Neural cell (in vitro differentiated cells): ENCODE data around the gene RLN3.

Experiments used
- EP300 ChIP-seq: fragments of 450-650 bp; conservative IDR thresholded peaks from 2 replicates; pipeline ENCODE4 v1.6.1; 2014; ENCODE audit warnings: antibody characterized with exemption, mild to moderate bottlenecking, moderate library complexity; ENCODE audit not compliant: poor library complexity, severe bottlenecking
- TAF1 ChIP-seq: IDR thresholded peaks from 2 replicates; pipeline ENCODE4 v1.6.1; 2012; ENCODE audit warnings: low read depth
- TF ChIP-seq, protein P1 (sequence below): fragments of 450-650 bp; IDR thresholded peaks from 2 replicates; pipeline ENCODE4 v1.5.1; 2014; ENCODE audit warnings: antibody characterized with exemption, mild to moderate bottlenecking, moderate library complexity; ENCODE audit not compliant: poor library complexity, severe bottlenecking

DNA sequence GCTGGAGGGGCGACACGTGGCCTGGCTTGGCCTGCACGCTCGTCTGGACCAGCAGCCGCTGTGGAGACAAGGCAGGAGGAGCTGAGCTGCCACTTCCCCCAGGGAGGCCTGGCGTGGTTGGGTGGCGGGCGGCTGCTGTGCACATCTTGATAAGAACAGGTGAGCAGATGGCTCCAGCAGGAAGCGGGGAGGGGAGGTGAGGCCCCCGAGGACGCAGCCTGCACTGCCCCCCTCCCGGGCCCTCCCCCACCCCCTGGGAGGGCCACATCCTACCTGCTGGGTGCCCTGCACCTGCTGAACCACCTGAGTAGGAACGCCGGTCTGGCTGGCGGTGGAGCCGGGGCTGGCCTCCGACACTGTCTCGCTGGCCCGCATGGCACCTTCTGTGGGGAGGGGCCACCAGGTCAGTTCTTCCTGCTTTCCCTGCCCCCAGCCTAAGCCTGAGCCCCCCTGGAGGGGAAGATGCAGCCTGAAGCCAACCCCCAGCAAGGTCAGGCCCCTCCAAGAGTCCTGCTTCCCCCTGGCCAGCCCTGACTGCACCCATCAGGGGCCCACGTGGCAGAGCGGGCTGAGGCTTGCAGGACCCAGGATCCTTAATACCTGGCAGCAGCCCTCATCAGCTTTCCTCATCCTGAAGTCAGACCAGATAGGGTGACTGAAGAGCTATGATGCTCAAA lies 44.6 kb upstream of the RLN3 start:
- TF ChIP-seq TAF1, result no peak
- TF ChIP-seq, protein P1, sequence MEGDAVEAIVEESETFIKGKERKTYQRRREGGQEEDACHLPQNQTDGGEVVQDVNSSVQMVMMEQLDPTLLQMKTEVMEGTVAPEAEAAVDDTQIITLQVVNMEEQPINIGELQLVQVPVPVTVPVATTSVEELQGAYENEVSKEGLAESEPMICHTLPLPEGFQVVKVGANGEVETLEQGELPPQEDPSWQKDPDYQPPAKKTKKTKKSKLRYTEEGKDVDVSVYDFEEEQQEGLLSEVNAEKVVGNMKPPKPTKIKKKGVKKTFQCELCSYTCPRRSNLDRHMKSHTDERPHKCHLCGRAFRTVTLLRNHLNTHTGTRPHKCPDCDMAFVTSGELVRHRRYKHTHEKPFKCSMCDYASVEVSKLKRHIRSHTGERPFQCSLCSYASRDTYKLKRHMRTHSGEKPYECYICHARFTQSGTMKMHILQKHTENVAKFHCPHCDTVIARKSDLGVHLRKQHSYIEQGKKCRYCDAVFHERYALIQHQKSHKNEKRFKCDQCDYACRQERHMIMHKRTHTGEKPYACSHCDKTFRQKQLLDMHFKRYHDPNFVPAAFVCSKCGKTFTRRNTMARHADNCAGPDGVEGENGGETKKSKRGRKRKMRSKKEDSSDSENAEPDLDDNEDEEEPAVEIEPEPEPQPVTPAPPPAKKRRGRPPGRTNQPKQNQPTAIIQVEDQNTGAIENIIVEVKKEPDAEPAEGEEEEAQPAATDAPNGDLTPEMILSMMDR, result no peak
- TF ChIP-seq EP300, result no peak
